Measurements from ENCODE around the gene PMAIP1. TPM values are rescaled to one million over a fixed set of nuclear protein-coding genes. Genes with fewer than 3 reads are reported as not detected.

The PMAIP1 gene
- total RNA-seq, 1 donor from 2014 or later, result 4.9 TPM

DNA sequence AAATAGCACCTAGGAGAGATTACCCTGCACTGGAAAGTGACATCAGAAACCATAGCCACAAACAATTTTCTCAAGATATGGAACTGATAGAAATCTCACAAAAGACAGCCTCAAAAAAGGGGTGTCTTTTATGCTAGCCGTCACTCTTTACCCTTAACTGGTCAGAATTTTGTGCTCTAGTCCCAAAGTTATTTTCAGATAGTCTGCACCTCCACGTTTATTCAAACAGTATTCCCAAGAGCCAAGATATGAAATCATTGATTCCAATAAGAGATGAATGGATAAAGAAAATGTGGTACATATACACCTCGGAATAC, 23.5 kb upstream of the PMAIP1 start:
- Mint-ChIP-seq H3K9me3 (ENCODE audit: low read depth) (peaks cover 3% of the 10 kb centered on the region), H3K27me3 (peaks cover 5% of the 10 kb centered on the region), H3K27ac (no peak overlapping the region), H3K4me1 (ENCODE audit: low read depth) (no peaks in the 10 kb centered on the region), H3K4me3 (ENCODE audit: low read depth) (no peak overlapping the region), H3K36me3 (ENCODE audit: insufficient read depth) (no peaks in the 10 kb centered on the region)
- TF ChIP-seq, protein P1, sequence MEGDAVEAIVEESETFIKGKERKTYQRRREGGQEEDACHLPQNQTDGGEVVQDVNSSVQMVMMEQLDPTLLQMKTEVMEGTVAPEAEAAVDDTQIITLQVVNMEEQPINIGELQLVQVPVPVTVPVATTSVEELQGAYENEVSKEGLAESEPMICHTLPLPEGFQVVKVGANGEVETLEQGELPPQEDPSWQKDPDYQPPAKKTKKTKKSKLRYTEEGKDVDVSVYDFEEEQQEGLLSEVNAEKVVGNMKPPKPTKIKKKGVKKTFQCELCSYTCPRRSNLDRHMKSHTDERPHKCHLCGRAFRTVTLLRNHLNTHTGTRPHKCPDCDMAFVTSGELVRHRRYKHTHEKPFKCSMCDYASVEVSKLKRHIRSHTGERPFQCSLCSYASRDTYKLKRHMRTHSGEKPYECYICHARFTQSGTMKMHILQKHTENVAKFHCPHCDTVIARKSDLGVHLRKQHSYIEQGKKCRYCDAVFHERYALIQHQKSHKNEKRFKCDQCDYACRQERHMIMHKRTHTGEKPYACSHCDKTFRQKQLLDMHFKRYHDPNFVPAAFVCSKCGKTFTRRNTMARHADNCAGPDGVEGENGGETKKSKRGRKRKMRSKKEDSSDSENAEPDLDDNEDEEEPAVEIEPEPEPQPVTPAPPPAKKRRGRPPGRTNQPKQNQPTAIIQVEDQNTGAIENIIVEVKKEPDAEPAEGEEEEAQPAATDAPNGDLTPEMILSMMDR (IDR thresholded peaks at IDR 0.05; ENCODE audit: unreplicated experiment), result no peak
- no peak for DNase-seq (ENCODE audit: low spot score, unreplicated experiment)

DNA sequence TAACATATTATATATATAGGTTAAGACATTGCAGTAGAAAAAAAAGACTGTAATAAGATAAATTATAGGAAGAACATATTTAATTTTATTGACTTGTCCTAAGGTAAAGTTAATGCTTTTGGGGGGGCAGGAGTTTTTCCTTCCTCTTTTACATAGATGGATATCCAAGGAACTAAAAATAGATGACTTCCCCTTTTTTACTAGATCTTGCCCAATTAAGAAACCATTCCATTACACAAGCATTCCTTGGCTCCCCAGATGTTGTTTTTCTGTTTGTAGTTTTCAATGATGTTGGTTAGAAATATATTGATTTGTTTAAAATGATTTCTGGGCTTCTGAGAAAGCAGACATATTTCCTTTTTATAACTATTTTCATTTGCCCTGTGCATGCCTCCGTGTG, 22.4 kb upstream of the PMAIP1 start:
- no peaks in the 10 kb centered on the region for H3K36me3 Mint-ChIP-seq (ENCODE audit: insufficient read depth)
- H3K4me1 Mint-ChIP-seq (ENCODE audit: low read depth), result peaks cover 9% of the 10 kb centered on the region
- TF ChIP-seq, protein P1 (IDR thresholded peaks at IDR 0.05; ENCODE audit: unreplicated experiment), result no peak
- no peak for DNase-seq (ENCODE audit: low spot score, unreplicated experiment)
- no peaks in the 10 kb centered on the region for H3K27me3 Mint-ChIP-seq
- H3K9me3 Mint-ChIP-seq (ENCODE audit: low read depth), result peaks cover 3% of the 10 kb centered on the region
- no peak overlapping the region for H3K27ac Mint-ChIP-seq
- no peak overlapping the region for H3K4me3 Mint-ChIP-seq (ENCODE audit: low read depth)

DNA sequence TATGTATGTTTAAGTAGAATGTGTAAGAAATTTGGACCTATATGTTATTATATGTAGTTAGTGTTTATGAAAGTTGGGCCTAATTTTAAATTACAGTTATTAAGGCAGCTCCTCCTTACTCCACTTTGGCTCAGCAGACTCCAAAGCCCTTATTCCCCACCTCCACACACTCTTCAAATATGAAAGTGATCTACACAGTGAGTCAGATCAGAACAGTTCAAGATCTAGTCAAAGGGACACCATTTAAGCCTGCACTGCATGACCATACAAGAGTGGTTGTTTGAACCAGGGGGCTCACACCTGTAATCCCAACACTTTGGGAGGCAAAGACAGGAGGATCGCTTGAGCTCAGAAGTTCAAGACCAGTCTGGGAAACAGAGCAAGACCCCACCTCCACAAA, 21.2 kb upstream of the PMAIP1 start:
- Mint-ChIP-seq H3K4me1 (ENCODE audit: low read depth) (peaks cover 12% of the 10 kb centered on the region), H3K27me3 (no peaks in the 10 kb centered on the region), H3K27ac (no peak overlapping the region), H3K9me3 (ENCODE audit: low read depth) (peaks cover 3% of the 10 kb centered on the region), H3K4me3 (ENCODE audit: low read depth) (no peak overlapping the region), H3K36me3 (ENCODE audit: insufficient read depth) (no peaks in the 10 kb centered on the region)
- DNase-seq (ENCODE audit: low spot score, unreplicated experiment), result no peak
- TF ChIP-seq, protein P1 (IDR thresholded peaks at IDR 0.05; ENCODE audit: unreplicated experiment), result no peak

DNA sequence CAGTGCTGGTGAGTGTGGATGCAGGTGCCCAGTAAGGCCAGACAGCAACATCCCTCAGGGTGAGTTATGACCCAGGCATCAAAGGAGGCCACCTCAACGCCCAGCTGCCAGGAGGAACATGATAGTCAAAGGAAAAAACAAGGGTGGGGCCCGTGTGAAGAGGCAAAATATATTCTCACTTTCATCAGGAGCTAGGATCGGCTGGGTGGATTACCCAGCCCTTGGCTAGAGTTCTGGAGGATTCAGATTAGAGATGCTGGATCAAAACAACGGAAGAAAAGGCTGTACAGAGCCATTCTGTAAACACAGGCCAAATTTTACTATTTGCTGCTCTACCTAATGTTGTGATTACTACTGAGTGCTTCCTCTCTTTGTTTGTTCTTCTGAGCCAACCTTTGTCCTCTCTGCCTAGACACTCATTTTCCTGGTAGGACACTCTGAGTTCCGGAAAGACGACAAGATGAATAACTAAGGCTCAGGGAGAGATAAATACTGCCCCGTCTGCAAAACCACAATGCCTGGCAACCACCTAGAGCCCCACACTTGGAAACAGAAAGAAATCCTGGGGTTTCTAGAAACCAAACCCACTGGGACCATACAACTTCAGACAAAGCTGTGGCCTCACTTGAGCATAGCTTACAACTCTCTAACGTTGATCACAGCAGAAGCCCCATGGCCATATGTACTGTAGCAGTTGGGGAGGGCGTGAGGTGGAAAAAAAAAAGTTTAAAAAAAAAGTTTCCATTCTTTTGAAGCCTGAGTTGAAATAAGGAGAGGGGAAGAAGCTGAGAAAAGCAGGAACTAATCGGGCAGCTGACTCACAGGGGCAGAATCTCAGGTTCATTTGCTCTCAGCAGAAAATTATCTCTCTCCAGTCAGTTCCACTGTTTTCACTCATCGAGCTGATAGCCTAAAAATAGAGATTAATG, 17.8 kb upstream of the PMAIP1 start:
- H3K27ac Mint-ChIP-seq, result peak overlapping the region; percentile 62
- H3K9me3 Mint-ChIP-seq (ENCODE audit: low read depth), result no peaks in the 10 kb centered on the region
- no peaks in the 10 kb centered on the region for H3K27me3 Mint-ChIP-seq
- H3K4me3 Mint-ChIP-seq (ENCODE audit: low read depth), result no peak overlapping the region
- no peak for DNase-seq (ENCODE audit: low spot score, unreplicated experiment)
- H3K36me3 Mint-ChIP-seq (ENCODE audit: insufficient read depth), result no peaks in the 10 kb centered on the region
- peaks cover 12% of the 10 kb centered on the region for H3K4me1 Mint-ChIP-seq (ENCODE audit: low read depth)
- TF ChIP-seq, protein P1 (IDR thresholded peaks at IDR 0.05; ENCODE audit: unreplicated experiment), result no peak

DNA sequence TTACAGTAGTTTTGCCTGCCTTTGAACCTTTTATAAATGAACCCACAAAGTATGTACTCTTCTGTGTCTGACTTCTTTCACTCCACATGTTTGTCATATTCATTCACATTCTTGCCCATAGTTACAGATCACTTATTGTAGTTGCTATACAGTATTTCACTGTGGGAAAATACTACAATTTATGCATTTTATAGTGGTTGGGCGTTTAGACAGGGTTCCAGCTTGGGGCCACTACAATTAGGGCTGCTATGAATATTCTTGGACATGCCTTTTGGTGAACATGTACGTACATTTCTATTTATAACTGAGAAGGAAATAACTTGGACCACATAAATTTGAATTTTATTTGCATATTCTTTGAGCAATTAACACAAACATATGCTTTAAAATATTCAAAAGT, 15.4 kb upstream of the PMAIP1 start:
- Mint-ChIP-seq H3K27ac (no peak overlapping the region), H3K27me3 (no peaks in the 10 kb centered on the region), H3K4me1 (ENCODE audit: low read depth) (peaks cover 12% of the 10 kb centered on the region), H3K9me3 (ENCODE audit: low read depth) (no peaks in the 10 kb centered on the region), H3K4me3 (ENCODE audit: low read depth) (no peak overlapping the region), H3K36me3 (ENCODE audit: insufficient read depth) (no peaks in the 10 kb centered on the region)
- TF ChIP-seq, protein P1 (IDR thresholded peaks at IDR 0.05; ENCODE audit: unreplicated experiment), result no peak
- DNase-seq (ENCODE audit: low spot score, unreplicated experiment), result no peak

Measured in progenitor cell of endocrine pancreas (in vitro differentiated cells).